ENCODE results near the gene UBAP2L. TPM values are rescaled to one million over a fixed set of nuclear protein-coding genes. Genes with fewer than 3 reads are reported as not detected.

UBAP2L gene
- total and polyA plus RNA-seq, 9 of the 15 experiments (the other 6 are each of a cell fraction or from before 2014, with no cell fraction given), result 75.0 to 245 (median 119) TPM

- TF ChIP-seq ZNF12 (CRISPR knock-in tag; IDR thresholded peaks at IDR 0.05), result no peak
- TF ChIP-seq ELF2 (CRISPR knock-in tag; IDR thresholded peaks at IDR 0.05), result no peak
- TF ChIP-seq RNF2 (IDR thresholded peaks at IDR 0.05), result no peak
- no peak for TF ChIP-seq TRIM24 (IDR thresholded peaks at IDR 0.05)
- TF ChIP-seq SNIP1 (IDR thresholded peaks at IDR 0.05; ENCODE audit: low read depth), result no peak
- peak; percentile 59 for TF ChIP-seq CREM (IDR thresholded peaks at IDR 0.05; ENCODE audit: low read depth)
- no peak for TF ChIP-seq BRF1 (IDR thresholded peaks at IDR 0.05; ENCODE audit: borderline replicate concordance, extremely low read depth, insufficient read length)
- TF ChIP-seq MYC (IDR thresholded peaks at IDR 0.05; ENCODE audit: low read depth, low read length), result no peak
- TF ChIP-seq MYC (CRISPR knock-in tag; IDR thresholded peaks at IDR 0.05; ENCODE audit: borderline replicate concordance, low read depth), result no peak
- no peak for TF ChIP-seq MCM2 (IDR thresholded peaks at IDR 0.05; ENCODE audit: low read depth)
- TF ChIP-seq CTBP1 (IDR thresholded peaks at IDR 0.05; ENCODE audit: borderline replicate concordance), result peak; percentile 56; the same call in 1 of the 2 replicates
- TF ChIP-seq, protein P1, sequence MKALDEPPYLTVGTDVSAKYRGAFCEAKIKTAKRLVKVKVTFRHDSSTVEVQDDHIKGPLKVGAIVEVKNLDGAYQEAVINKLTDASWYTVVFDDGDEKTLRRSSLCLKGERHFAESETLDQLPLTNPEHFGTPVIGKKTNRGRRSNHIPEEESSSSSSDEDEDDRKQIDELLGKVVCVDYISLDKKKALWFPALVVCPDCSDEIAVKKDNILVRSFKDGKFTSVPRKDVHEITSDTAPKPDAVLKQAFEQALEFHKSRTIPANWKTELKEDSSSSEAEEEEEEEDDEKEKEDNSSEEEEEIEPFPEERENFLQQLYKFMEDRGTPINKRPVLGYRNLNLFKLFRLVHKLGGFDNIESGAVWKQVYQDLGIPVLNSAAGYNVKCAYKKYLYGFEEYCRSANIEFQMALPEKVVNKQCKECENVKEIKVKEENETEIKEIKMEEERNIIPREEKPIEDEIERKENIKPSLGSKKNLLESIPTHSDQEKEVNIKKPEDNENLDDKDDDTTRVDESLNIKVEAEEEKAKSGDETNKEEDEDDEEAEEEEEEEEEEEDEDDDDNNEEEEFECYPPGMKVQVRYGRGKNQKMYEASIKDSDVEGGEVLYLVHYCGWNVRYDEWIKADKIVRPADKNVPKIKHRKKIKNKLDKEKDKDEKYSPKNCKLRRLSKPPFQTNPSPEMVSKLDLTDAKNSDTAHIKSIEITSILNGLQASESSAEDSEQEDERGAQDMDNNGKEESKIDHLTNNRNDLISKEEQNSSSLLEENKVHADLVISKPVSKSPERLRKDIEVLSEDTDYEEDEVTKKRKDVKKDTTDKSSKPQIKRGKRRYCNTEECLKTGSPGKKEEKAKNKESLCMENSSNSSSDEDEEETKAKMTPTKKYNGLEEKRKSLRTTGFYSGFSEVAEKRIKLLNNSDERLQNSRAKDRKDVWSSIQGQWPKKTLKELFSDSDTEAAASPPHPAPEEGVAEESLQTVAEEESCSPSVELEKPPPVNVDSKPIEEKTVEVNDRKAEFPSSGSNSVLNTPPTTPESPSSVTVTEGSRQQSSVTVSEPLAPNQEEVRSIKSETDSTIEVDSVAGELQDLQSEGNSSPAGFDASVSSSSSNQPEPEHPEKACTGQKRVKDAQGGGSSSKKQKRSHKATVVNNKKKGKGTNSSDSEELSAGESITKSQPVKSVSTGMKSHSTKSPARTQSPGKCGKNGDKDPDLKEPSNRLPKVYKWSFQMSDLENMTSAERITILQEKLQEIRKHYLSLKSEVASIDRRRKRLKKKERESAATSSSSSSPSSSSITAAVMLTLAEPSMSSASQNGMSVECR (CRISPR knock-in tag; IDR thresholded peaks at IDR 0.05), result no peak
- TF ChIP-seq CREB3 (tag; conservative IDR thresholded peaks at IDR 0.05; ENCODE audit: low read depth), result no peak
- TF ChIP-seq HCFC1 (IDR thresholded peaks at IDR 0.05; ENCODE audit: low read depth, low read length), result no peak; the same call in 1 of the 2 replicates
- TF ChIP-seq, protein P2, sequence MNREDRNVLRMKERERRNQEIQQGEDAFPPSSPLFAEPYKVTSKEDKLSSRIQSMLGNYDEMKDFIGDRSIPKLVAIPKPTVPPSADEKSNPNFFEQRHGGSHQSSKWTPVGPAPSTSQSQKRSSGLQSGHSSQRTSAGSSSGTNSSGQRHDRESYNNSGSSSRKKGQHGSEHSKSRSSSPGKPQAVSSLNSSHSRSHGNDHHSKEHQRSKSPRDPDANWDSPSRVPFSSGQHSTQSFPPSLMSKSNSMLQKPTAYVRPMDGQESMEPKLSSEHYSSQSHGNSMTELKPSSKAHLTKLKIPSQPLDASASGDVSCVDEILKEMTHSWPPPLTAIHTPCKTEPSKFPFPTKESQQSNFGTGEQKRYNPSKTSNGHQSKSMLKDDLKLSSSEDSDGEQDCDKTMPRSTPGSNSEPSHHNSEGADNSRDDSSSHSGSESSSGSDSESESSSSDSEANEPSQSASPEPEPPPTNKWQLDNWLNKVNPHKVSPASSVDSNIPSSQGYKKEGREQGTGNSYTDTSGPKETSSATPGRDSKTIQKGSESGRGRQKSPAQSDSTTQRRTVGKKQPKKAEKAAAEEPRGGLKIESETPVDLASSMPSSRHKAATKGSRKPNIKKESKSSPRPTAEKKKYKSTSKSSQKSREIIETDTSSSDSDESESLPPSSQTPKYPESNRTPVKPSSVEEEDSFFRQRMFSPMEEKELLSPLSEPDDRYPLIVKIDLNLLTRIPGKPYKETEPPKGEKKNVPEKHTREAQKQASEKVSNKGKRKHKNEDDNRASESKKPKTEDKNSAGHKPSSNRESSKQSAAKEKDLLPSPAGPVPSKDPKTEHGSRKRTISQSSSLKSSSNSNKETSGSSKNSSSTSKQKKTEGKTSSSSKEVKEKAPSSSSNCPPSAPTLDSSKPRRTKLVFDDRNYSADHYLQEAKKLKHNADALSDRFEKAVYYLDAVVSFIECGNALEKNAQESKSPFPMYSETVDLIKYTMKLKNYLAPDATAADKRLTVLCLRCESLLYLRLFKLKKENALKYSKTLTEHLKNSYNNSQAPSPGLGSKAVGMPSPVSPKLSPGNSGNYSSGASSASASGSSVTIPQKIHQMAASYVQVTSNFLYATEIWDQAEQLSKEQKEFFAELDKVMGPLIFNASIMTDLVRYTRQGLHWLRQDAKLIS (CRISPR knock-in tag; IDR thresholded peaks at IDR 0.05), result no peak
- no peak for TF ChIP-seq SAFB (IDR thresholded peaks at IDR 0.05; ENCODE audit: borderline replicate concordance, low read depth, low read length)
- 0 out of 2 replicates have a peak, but pooled peaks have one; percentile 22 for TF ChIP-seq ZNF384 (IDR thresholded peaks at IDR 0.05; ENCODE audit: low read depth, low read length)
- no peak for TF ChIP-seq SMARCC2 (IDR thresholded peaks at IDR 0.05; ENCODE audit: low read depth)
Measured at GRCh38 chr1:154186177-154186576, 34.6 kb upstream of the UBAP2L start (continued).
